HG03095 (cell line): ENCODE results near the gene TMEM63C.

ENCODE experiments used
- ATAC-seq: cut with Tn5 transposase; IDR thresholded peaks from one replicate; pipeline ENCODE4 v1.9.1; 2021; ENCODE audit warnings: moderate library complexity; ENCODE audit not compliant: unreplicated experiment

The TMEM63C gene

GRCh38 chr14:77221241-77221871 is 39.8 kb downstream of the TMEM63C start:
- ATAC-seq, result no peak

- ATAC-seq, result no peak
Measured at GRCh38 chr14:77222546-77223225, 41.1 kb downstream of the TMEM63C start.

GRCh38 chr14:77224212-77224611 is 42.6 kb downstream of the TMEM63C start:
- ATAC-seq, result no peak

- ATAC-seq, result no peak
Measured at GRCh38 chr14:77225254-77225653, 43.7 kb downstream of the TMEM63C start.

GRCh38 chr14:77225892-77226557 is 44.4 kb downstream of the TMEM63C start:
- no peak for ATAC-seq

GRCh38 chr14:77228056-77228455 is 46.5 kb downstream of the TMEM63C start:
- no peak for ATAC-seq

GRCh38 chr14:77230914-77231313 is 49.3 kb downstream of the TMEM63C start:
- ATAC-seq, result no peak

- no peak for ATAC-seq
Measured at GRCh38 chr14:77231721-77232120, 50.1 kb downstream of the TMEM63C start.

- no peak for ATAC-seq
Measured at GRCh38 chr14:77236814-77237213, 55.2 kb downstream of the TMEM63C start.

GRCh38 chr14:77238356-77238755 is 56.8 kb downstream of the TMEM63C start:
- ATAC-seq, result no peak

GRCh38 chr14:77238996-77239395 is 57.4 kb downstream of the TMEM63C start:
- no peak for ATAC-seq

GRCh38 chr14:77239412-77239811 is 57.8 kb downstream of the TMEM63C start:
- ATAC-seq, result no peak

GRCh38 chr14:77240336-77240915 is 58.8 kb downstream of the TMEM63C start:
- ATAC-seq, result no peak

GRCh38 chr14:77241955-77242354 is 60.4 kb downstream of the TMEM63C start:
- no peak for ATAC-seq

- no peak for ATAC-seq
Measured at GRCh38 chr14:77242752-77243151, 61.2 kb downstream of the TMEM63C start.

GRCh38 chr14:77243853-77244252 is 62.3 kb downstream of the TMEM63C start:
- ATAC-seq, result peak; percentile 52

- ATAC-seq, result no peak
Measured at GRCh38 chr14:77245820-77246219, 64.2 kb downstream of the TMEM63C start.

GRCh38 chr14:77246784-77247183 is 65.2 kb downstream of the TMEM63C start:
- no peak for ATAC-seq

GRCh38 chr14:77248666-77249065 is 67.1 kb downstream of the TMEM63C start:
- ATAC-seq, result no peak

GRCh38 chr14:77249286-77249685 is 67.7 kb downstream of the TMEM63C start:
- no peak for ATAC-seq

GRCh38 chr14:77250927-77251326 is 69.3 kb downstream of the TMEM63C start:
- ATAC-seq, result no peak

GRCh38 chr14:77251870-77252269 is 70.3 kb downstream of the TMEM63C start:
- ATAC-seq, result no peak
